ENCODE results near the gene LDLRAD3. TPM values are rescaled to one million over a fixed set of nuclear protein-coding genes. Genes with fewer than 3 reads are reported as not detected.

The LDLRAD3 gene
- total RNA-seq, 1 donor from 2014 or later, result 35.6 TPM

GRCh38 chr11:36095716-36096115 is 151.9 kb downstream of the LDLRAD3 start:
- H3K36me3 ChIP-seq, result peaks cover 5% of the 10 kb centered on the region
- H3K9ac ChIP-seq, result no peak overlapping the region
- H3K27me3 Mint-ChIP-seq (ENCODE audit: insufficient read depth, low read depth), result no peaks in the 10 kb centered on the region
- H3K9me3 ChIP-seq (ENCODE audit: low read depth), result no peaks in the 10 kb centered on the region
- H3K4me3 ChIP-seq, result no peak overlapping the region
- H3K36me3 Mint-ChIP-seq, result peaks cover 29% of the 10 kb centered on the region
- H3F3A ChIP-seq (ENCODE audit: low read depth), result peaks cover 18% of the 10 kb centered on the region
- H3K79me2 ChIP-seq (ENCODE audit: low read depth), result peaks cover 11% of the 10 kb centered on the region
- no peak overlapping the region for H3K27ac Mint-ChIP-seq
- TF ChIP-seq EZH2phosphoT487 (IDR thresholded peaks at IDR 0.05), result no peak
- TF ChIP-seq, protein P1, sequence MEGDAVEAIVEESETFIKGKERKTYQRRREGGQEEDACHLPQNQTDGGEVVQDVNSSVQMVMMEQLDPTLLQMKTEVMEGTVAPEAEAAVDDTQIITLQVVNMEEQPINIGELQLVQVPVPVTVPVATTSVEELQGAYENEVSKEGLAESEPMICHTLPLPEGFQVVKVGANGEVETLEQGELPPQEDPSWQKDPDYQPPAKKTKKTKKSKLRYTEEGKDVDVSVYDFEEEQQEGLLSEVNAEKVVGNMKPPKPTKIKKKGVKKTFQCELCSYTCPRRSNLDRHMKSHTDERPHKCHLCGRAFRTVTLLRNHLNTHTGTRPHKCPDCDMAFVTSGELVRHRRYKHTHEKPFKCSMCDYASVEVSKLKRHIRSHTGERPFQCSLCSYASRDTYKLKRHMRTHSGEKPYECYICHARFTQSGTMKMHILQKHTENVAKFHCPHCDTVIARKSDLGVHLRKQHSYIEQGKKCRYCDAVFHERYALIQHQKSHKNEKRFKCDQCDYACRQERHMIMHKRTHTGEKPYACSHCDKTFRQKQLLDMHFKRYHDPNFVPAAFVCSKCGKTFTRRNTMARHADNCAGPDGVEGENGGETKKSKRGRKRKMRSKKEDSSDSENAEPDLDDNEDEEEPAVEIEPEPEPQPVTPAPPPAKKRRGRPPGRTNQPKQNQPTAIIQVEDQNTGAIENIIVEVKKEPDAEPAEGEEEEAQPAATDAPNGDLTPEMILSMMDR (IDR thresholded peaks at IDR 0.05), result no peak
- no peaks in the 10 kb centered on the region for H3K27me3 ChIP-seq
- peaks cover 13% of the 10 kb centered on the region for H3K9me3 Mint-ChIP-seq
- no peak overlapping the region for H3K27ac ChIP-seq
- peaks cover 41% of the 10 kb centered on the region for H3K4me1 ChIP-seq
- H3K4me2 ChIP-seq, result no peak overlapping the region
- no peak for DNase-seq (ENCODE audit: low spot score)
- no peak overlapping the region for H3K4me3 Mint-ChIP-seq
- no peaks in the 10 kb centered on the region for H4K20me1 ChIP-seq (ENCODE audit: low read depth)
- H3K4me1 Mint-ChIP-seq, result peaks cover 19% of the 10 kb centered on the region
- H2AFZ ChIP-seq (replicated peaks), result no peak overlapping the region

GRCh38 chr11:36097219-36097650 is 153.4 kb downstream of the LDLRAD3 start:
- H3K27me3 Mint-ChIP-seq (ENCODE audit: insufficient read depth, low read depth), result no peaks in the 10 kb centered on the region
- peaks cover 18% of the 10 kb centered on the region for H3F3A ChIP-seq (ENCODE audit: low read depth)
- no peak overlapping the region for H3K4me3 ChIP-seq
- H3K27me3 ChIP-seq, result no peaks in the 10 kb centered on the region
- H2AFZ ChIP-seq (replicated peaks), result no peak overlapping the region
- H3K9me3 ChIP-seq (ENCODE audit: low read depth), result no peaks in the 10 kb centered on the region
- no peak for DNase-seq (ENCODE audit: low spot score)
- peak overlapping the region; percentile 56 for H3K27ac ChIP-seq
- peaks cover 25% of the 10 kb centered on the region for H3K4me1 ChIP-seq
- H3K27ac Mint-ChIP-seq, result no peak overlapping the region
- peaks cover 5% of the 10 kb centered on the region for H3K36me3 ChIP-seq
- H3K4me3 Mint-ChIP-seq, result no peak overlapping the region
- no peak overlapping the region for H3K9ac ChIP-seq
- no peak overlapping the region for H3K4me2 ChIP-seq
- no peak for TF ChIP-seq EZH2 (IDR thresholded peaks at IDR 0.05)
- TF ChIP-seq, protein P1 (IDR thresholded peaks at IDR 0.05), result no peak
- TF ChIP-seq EZH2phosphoT487 (IDR thresholded peaks at IDR 0.05), result no peak
- no peaks in the 10 kb centered on the region for H4K20me1 ChIP-seq (ENCODE audit: low read depth)
- H3K79me2 ChIP-seq (ENCODE audit: low read depth), result peaks cover 11% of the 10 kb centered on the region
- H3K4me1 Mint-ChIP-seq, result peaks cover 10% of the 10 kb centered on the region
- peaks cover 31% of the 10 kb centered on the region for H3K36me3 Mint-ChIP-seq
- peaks cover 13% of the 10 kb centered on the region for H3K9me3 Mint-ChIP-seq

DNA sequence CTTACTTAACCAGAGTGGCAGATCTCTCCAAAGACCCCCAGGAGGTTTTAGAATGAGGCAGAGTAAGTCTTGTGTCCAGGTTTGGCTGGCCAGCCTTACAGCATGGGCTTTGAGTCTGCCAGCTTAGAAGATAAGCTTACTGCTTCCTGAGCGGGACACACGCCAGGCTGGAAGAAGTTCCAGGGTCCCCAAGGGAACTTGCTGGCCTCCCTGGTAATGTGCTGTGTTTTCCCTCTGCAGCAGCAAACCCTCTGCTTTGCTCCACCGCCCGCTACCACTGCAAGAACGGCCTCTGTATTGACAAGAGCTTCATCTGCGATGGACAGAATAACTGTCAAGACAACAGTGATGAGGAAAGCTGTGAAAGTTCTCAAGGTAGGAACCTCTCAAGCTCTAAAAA is 154.2 kb downstream of the LDLRAD3 start:
- H3K9ac ChIP-seq, result no peak overlapping the region
- DNase-seq (ENCODE audit: low spot score), result no peak
- no peak overlapping the region for H3K4me2 ChIP-seq
- no peak overlapping the region for H2AFZ ChIP-seq (replicated peaks)
- no peak for TF ChIP-seq EZH2phosphoT487 (IDR thresholded peaks at IDR 0.05)
- TF ChIP-seq EZH2 (IDR thresholded peaks at IDR 0.05), result no peak
- TF ChIP-seq, protein P1 (IDR thresholded peaks at IDR 0.05), result no peak
- peaks cover 5% of the 10 kb centered on the region for H3K4me1 Mint-ChIP-seq
- H3K9me3 Mint-ChIP-seq, result peaks cover 13% of the 10 kb centered on the region
- no peaks in the 10 kb centered on the region for H3K27me3 ChIP-seq
- peaks cover 11% of the 10 kb centered on the region for H3K79me2 ChIP-seq (ENCODE audit: low read depth)
- H3F3A ChIP-seq (ENCODE audit: low read depth), result peaks cover 15% of the 10 kb centered on the region
- H3K36me3 Mint-ChIP-seq, result peaks cover 33% of the 10 kb centered on the region
- H4K20me1 ChIP-seq (ENCODE audit: low read depth), result no peaks in the 10 kb centered on the region
- H3K4me1 ChIP-seq, result peaks cover 17% of the 10 kb centered on the region
- no peak overlapping the region for H3K4me3 Mint-ChIP-seq
- H3K9me3 ChIP-seq (ENCODE audit: low read depth), result no peaks in the 10 kb centered on the region
- no peak overlapping the region for H3K27ac Mint-ChIP-seq
- H3K36me3 ChIP-seq, result peaks cover 5% of the 10 kb centered on the region
- no peak overlapping the region for H3K4me3 ChIP-seq
- H3K27me3 Mint-ChIP-seq (ENCODE audit: insufficient read depth, low read depth), result no peaks in the 10 kb centered on the region
- peak overlapping the region; percentile 56 for H3K27ac ChIP-seq
